Epithelial cell of proximal tubule (primary cell): ENCODE data around the gene TMEM256. TPM values are rescaled to one million over a fixed set of nuclear protein-coding genes. Genes with fewer than 3 reads are reported as not detected.

Experiments
- DNase-seq: peaks from one replicate; pipeline ENCODE4 v3.0.0-alpha.2; 2011; ENCODE audit warnings: low read depth
- H3K4me3 ChIP-seq: 2 replicates; pipeline ENCODE4 v1.5.1; 2011; ENCODE audit warnings: low read depth, mild to moderate bottlenecking, low read length
- CTCF ChIP-seq: conservative IDR thresholded peaks from 2 replicates; pipeline ENCODE4 v1.5.1; 2012; ENCODE audit warnings: low read depth, mild to moderate bottlenecking, low read length
- total RNA-seq: library from RNA; depleted of rRNA; stranded (reverse); fragments of >200 nt; gene quantifications from 2 replicates; pipeline ENCODE4 v1.2.3, GENCODE V29; 2015

Gene TMEM256
- total RNA-seq, 1 donor from 2014 or later, result 134 TPM

DNA sequence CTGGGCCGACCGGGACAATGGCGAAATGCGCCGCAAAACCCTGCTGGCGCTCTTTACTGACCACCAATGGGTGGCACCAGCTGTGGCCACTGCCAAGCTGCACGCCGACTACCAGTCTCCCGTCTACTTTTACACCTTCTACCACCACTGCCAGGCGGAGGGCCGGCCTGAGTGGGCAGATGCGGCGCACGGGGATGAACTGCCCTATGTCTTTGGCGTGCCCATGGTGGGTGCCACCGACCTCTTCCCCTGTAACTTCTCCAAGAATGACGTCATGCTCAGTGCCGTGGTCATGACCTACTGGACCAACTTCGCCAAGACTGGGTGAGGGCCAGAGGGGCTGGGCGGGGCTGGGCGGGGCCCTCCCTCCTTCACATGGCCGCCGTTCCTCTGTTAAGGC is 11.9 kb upstream of the TMEM256 start:
- no peak overlapping the region for H3K4me3 ChIP-seq
- no peak for DNase-seq
- TF ChIP-seq CTCF, result no peak

DNA sequence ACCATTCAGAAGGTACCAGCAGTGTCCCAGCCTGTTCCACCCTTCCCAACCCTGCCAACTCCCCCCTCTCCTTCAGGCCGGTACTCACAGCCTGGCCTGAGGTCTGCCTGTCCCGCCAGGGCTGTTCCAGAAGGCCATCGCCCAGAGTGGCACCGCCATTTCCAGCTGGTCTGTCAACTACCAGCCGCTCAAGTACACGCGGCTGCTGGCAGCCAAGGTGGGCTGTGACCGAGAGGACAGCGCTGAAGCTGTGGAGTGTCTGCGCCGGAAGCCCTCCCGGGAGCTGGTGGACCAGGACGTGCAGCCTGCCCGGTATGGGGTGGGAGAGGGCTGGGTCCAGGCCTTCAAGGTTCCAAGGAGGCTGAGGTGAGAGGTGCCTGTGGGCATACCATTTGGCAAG is 10.9 kb upstream of the TMEM256 start:
- DNase-seq, result no peak
- H3K4me3 ChIP-seq, result no peak overlapping the region
- no peak for TF ChIP-seq CTCF

DNA sequence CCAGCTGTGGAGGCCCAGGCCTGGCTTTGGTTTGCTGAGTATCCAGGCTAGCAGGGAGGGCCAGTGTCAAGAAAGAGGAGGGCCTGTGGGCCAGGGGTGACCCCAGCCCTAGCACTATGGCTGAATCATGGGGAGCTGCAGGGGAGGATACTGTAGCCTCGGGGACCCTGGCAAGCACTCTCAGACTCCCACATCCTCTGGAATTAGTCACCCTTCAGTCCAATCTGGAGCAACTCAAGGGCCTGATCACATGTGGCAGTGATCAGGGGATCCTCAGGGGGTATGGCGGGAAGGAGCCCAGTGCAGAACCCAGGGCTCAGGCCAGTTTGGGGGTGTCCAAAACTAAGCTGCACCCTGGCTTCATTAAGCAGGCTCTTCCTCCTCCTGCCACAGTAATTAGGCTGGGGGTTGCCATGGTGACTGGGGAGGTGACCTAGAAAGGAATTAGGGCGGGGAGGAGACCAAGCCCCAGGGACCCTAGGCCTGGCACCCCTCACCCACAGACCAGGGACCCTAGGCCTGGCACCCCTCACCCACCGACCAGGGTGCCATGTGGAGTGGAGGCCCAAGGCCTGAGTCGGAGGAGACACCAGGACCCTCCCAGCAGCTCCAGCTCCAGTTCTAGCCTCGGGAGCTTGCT is 9.6 kb upstream of the TMEM256 start:
- H3K4me3 ChIP-seq, result no peak overlapping the region
- no peak for TF ChIP-seq CTCF
- DNase-seq, result no peak

DNA sequence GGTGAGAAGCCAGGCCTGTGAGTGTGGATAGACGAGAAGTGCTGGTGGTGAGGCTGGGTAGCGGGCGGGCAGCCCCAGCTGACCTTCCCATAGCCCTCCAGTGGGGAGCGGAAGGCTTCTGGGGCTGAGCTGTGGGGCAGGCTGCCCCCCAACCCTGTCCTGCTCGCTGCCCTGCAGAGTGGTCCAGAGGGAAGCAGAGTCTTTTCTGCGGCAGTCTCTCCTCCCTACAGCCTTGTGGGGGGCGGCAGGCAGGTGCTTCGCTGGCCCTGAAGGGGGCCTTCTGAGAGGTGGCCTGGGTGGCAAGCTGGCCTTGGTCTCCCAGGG is 7.5 kb upstream of the TMEM256 start:
- no peak for TF ChIP-seq CTCF
- H3K4me3 ChIP-seq, result no peak overlapping the region
- no peak for DNase-seq

GRCh38 chr17:7410634-7411426 is 6.9 kb upstream of the TMEM256 start:
- DNase-seq, result no peak
- no peak for TF ChIP-seq CTCF
- no peak overlapping the region for H3K4me3 ChIP-seq

GRCh38 chr17:7409716-7410115 is 5.8 kb upstream of the TMEM256 start:
- TF ChIP-seq CTCF, result no peak
- no peak for DNase-seq
- H3K4me3 ChIP-seq, result no peak overlapping the region

DNA sequence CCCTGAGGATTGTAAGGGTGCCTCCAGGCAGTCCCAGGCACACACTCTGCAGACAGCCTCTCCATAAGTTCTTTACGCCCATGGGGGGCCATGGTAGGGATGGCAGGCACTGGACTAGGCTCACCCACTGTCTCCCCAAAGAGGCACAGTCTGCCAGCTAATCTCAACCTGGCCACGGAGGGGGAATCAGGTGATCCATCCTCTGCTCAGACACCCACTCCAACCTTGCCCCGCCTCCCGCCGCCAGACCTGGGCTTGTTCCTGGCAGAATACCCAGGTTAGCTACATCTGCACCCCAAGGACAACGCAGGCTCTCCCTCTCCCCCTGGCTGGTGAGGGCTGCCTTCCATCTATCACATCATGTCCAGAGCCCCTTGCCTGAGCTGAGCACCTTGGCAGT is 5.0 kb upstream of the TMEM256 start:
- no peak for TF ChIP-seq CTCF
- no peak overlapping the region for H3K4me3 ChIP-seq

More for the DNA sequence above, 5.0 kb upstream of the TMEM256 start:
- no peak for DNase-seq
